OCI-LY7 (cell line): ENCODE results near the gene IL37.

ENCODE experiments used
- EZH2phosphoT487 ChIP-seq: fragments of 200-600 bp; sonication (generic); IDR thresholded peaks from 2 replicates; pipeline ENCODE4 v1.6.1; 2018; ENCODE audit warnings: low read depth, borderline replicate concordance, mild to moderate bottlenecking, mixed run types, antibody characterized with exemption, low read length, moderate library complexity, mixed read lengths
- TF ChIP-seq, protein P1 (sequence below): fragments of 200-600 bp; sonication (generic); conservative IDR thresholded peaks from 2 replicates; pipeline ENCODE4 v1.5.1; 2014; ENCODE audit warnings: mild to moderate bottlenecking, antibody characterized with exemption, low read length, moderate library complexity, mixed read lengths

DNA sequence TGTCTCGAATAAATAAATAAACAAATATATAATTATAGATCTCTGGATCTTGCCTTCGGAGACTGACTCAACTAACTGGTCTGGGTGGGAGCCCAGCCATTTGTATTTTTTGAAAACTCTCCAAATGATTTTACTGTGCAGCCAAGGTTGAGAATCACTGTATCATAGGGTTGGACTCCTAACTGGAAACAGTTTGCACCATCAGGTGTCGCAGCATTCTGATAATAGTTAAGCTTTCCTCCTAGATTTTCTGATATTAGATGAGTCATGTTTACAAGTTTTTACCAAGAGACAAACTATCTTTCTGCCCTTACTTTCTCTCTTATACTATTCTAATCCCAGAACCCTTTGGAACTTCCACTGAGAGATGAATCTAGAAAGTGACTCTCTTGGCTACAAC is 16.8 kb downstream of the IL37 start:
- TF ChIP-seq, protein P1, sequence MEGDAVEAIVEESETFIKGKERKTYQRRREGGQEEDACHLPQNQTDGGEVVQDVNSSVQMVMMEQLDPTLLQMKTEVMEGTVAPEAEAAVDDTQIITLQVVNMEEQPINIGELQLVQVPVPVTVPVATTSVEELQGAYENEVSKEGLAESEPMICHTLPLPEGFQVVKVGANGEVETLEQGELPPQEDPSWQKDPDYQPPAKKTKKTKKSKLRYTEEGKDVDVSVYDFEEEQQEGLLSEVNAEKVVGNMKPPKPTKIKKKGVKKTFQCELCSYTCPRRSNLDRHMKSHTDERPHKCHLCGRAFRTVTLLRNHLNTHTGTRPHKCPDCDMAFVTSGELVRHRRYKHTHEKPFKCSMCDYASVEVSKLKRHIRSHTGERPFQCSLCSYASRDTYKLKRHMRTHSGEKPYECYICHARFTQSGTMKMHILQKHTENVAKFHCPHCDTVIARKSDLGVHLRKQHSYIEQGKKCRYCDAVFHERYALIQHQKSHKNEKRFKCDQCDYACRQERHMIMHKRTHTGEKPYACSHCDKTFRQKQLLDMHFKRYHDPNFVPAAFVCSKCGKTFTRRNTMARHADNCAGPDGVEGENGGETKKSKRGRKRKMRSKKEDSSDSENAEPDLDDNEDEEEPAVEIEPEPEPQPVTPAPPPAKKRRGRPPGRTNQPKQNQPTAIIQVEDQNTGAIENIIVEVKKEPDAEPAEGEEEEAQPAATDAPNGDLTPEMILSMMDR = no peak
- TF ChIP-seq EZH2phosphoT487 = no peak
